ENCODE data around the gene ANKRD33B.

ANKRD33B gene

DNA sequence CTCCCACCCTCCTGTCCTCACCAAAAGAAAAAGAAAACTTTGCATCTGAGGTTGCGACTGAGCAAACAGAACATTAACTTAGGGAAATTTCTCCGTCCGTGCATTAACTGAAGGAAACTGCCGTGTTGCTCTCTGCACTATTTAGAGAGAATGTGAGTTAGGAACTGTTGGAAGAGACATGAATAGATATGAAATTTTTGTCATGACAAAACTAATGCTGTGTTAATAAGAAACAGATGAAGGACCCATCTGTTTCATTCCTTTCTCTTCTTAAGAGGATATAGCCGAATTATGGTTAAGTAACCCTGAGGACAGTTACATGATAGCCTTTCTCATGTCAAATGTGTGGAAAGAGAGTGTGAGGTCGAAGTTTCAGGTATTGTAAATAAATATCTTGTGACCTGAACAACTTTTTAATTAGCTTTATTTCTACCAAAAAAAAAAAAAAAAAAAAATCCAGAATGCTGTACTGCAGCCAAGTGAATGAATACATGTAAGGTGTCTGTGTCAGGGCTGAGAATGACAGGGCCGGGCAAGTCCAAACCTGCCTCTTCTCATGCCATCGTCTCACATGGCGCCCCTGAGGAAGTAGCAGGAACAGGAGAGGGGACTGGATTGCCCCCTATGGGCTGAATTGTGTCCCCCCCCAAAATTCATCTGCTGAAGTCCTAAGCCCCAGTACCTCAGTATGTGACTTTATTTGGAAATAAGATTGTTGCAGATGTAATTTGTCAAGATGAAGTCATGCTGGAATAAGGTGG is 35.6 kb upstream of the ANKRD33B start:
- Histone ChIP-seq H3K9ac (ENCODE audit: low read depth, low read length) (no peak overlapping the region), H3K27me3 (ENCODE audit: insufficient read depth, low read length) (peaks cover 6% of the 10 kb centered on the region; the same call in 1 of the 2 replicates), H3K27ac (ENCODE audit: low read length) (no peak overlapping the region), H3K9me3 (ENCODE audit: insufficient read depth, low read depth, low read length) (no peaks in the 10 kb centered on the region), H3K36me3 (ENCODE audit: insufficient read depth, low read depth, low read length) (no peaks in the 10 kb centered on the region), H3K4me1 (ENCODE audit: insufficient read depth, low read length) (peaks cover 6% of the 10 kb centered on the region; the same call in 1 of the 2 replicates), H3K4me3 (ENCODE audit: low read length) (no peak overlapping the region)

DNA sequence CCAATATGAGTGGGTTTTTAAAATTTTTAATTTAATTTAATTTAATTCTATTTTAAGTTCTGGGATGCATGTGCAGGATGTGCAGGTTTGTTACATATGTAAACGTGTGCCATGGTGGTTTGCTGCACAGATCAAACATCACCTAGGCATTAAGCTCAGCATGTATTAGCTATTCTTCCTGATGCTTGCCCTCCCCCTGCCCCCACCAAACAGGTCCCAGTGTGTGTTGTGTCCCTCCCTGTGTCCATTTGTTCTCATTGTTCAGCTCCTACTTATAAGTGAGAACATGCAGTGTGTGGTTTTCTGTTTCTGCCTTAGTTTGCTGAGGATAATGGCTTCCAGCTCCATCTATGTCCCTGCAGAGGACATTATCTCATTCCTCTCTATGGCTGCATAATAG is 35.0 kb upstream of the ANKRD33B start:
- Histone ChIP-seq H3K27me3 (ENCODE audit: insufficient read depth, low read length) (peaks cover 6% of the 10 kb centered on the region; the same call in 1 of the 2 replicates), H3K4me1 (ENCODE audit: insufficient read depth, low read length) (peaks cover 6% of the 10 kb centered on the region; the same call in 1 of the 2 replicates), H3K9me3 (ENCODE audit: insufficient read depth, low read depth, low read length) (no peaks in the 10 kb centered on the region), H3K9ac (ENCODE audit: low read depth, low read length) (no peak overlapping the region), H3K36me3 (ENCODE audit: insufficient read depth, low read depth, low read length) (no peaks in the 10 kb centered on the region), H3K4me3 (ENCODE audit: low read length) (no peak overlapping the region), H3K27ac (ENCODE audit: low read length) (no peak overlapping the region)

DNA sequence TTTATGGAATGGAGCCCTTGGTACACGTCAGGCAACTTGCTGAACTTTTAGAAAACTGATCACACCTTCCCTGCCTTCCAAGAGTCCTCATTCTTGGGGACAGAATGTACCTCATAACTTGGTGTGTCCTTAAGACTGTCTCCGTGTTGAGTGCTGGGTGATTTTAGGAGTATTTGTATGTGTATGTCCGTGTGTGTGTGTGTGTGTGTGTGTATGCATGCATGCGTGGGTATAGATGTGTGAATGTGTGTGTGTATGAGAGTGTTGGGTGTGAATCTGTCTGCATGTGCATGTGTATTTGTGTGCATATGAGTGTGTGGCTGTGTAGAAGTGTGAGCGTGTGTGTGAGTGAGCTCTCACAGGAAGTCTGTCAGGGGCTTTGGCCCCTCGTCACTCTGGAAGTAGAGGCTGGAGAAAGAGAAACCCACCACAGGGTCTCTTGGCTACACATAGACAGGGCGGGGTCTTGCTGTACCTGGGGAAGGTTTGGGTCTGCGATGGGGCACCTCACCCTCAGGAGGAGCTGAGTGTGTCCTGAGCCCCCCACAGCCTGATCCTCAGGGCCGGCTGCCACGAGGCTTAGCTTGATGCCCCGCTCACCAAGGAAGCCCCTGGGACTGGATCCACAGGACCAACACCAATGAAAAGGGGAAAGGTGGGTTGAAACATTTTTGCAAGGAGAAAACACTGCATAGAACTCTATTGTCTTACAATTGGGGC is 33.1 kb upstream of the ANKRD33B start:
- H3K36me3 ChIP-seq (ENCODE audit: insufficient read depth, low read depth, low read length) = no peaks in the 10 kb centered on the region
- H3K9me3 ChIP-seq (ENCODE audit: insufficient read depth, low read depth, low read length) = no peaks in the 10 kb centered on the region
- no peak overlapping the region for H3K27ac ChIP-seq (ENCODE audit: low read length)
- peaks cover 3% of the 10 kb centered on the region; the same call in 1 of the 2 replicates for H3K4me1 ChIP-seq (ENCODE audit: insufficient read depth, low read length)
- H3K27me3 ChIP-seq (ENCODE audit: insufficient read depth, low read length) = peaks cover 6% of the 10 kb centered on the region; the same call in 1 of the 2 replicates
- no peak overlapping the region for H3K4me3 ChIP-seq (ENCODE audit: low read length)
- H3K9ac ChIP-seq (ENCODE audit: low read depth, low read length) = no peak overlapping the region

DNA sequence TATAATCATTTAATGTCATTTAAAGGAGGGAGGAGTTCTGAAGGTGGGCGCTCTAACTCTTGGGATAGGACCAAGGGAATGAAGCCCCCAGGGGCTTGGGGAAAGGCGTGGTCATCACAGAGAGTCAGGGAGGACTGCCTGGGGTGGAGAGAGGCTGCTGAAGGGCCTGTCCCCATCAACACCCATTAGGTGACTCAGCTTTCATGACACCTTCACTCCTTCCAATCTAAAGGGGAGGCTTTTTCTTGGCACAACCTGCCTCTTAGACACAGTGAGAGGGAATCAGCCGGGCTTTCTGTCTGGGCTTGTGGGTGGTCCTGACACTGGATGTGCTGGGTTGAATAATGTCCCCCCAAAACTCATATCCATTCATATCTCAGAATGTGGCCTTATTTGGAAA is 31.4 kb upstream of the ANKRD33B start:
- Histone ChIP-seq H3K9me3 (ENCODE audit: insufficient read depth, low read depth, low read length) (no peaks in the 10 kb centered on the region), H3K36me3 (ENCODE audit: insufficient read depth, low read depth, low read length) (no peaks in the 10 kb centered on the region), H3K27me3 (ENCODE audit: insufficient read depth, low read length) (peaks cover 6% of the 10 kb centered on the region), H3K27ac (ENCODE audit: low read length) (no peak overlapping the region), H3K9ac (ENCODE audit: low read depth, low read length) (no peak overlapping the region), H3K4me3 (ENCODE audit: low read length) (no peak overlapping the region), H3K4me1 (ENCODE audit: insufficient read depth, low read length) (peaks cover 7% of the 10 kb centered on the region)

DNA sequence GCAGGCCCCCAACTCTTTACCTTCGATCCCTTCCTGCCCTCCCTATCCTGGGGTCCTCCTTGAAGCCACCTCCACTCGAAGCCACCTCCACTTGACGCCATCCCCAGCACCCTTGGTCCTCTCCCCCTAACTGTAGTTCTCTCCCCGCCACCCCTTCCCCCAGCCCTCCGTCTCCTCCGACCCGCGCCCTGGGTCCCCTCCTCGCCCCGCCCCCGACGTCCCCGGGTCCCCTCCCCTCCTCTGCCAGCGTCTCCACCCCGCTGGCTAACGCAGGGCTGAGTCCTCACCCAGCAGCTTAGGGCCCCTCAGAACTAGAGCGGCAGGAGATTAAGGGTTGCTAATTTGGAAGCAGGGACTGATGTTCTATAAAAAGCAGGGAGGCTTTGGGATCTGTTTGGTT is 30.6 kb upstream of the ANKRD33B start:
- peaks cover 4% of the 10 kb centered on the region for H3K4me1 ChIP-seq (ENCODE audit: insufficient read depth, low read length)
- peaks cover 13% of the 10 kb centered on the region for H3K27me3 ChIP-seq (ENCODE audit: insufficient read depth, low read length)
- H3K27ac ChIP-seq (ENCODE audit: low read length) = no peak overlapping the region
- no peaks in the 10 kb centered on the region for H3K9me3 ChIP-seq (ENCODE audit: insufficient read depth, low read depth, low read length)
- peak overlapping the region; percentile 46; the same call in 1 of the 2 replicates for H3K4me3 ChIP-seq (ENCODE audit: low read length)
- no peaks in the 10 kb centered on the region for H3K36me3 ChIP-seq (ENCODE audit: insufficient read depth, low read depth, low read length)
- no peak overlapping the region for H3K9ac ChIP-seq (ENCODE audit: low read depth, low read length)

DNA sequence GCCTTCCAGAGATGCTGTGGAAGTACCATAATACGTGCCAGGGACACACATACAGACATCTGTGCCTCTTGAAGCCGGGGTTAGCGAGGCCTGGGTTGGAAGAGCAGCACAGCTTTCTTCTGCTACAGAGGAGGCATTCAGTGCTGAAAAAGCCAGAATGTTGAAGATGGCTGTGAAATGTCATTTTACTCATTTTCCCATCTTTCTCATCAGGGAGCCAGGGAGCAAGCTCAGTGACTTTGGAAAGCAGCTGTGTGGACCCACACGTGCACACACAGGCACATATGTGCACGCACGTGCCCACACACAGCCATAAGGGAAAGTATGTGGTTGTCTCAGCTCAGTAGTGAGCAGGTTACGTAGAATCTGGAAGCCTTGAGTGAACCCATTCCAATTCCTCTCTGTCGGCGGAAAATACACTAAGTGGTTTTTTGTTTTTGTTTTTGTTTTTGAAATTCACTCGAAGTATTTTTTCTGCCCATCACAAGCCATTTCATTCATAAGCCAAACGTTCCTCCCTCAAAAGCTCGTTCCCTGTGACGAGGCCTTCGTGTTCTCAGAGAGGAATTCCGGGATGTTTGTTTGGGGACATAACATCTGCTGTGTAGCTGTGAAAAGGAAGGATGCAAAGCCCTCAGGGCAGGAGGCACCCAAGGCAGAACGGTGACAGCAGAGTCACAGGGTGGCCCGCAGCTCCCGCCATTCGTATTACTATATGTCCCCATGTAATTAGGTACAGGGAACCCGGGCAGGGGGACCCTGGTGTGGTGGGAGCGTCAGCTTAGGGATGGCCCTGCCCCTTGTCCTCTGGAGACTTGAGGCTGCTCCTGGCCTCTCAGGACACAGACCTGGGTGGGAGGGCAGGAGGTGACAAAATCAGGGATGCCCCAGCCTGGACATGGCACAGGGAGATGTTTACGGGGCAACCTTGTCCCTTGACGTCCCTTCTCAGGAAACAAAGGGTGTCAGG is 29.0 kb upstream of the ANKRD33B start:
- Histone ChIP-seq H3K9me3 (ENCODE audit: insufficient read depth, low read depth, low read length) (no peaks in the 10 kb centered on the region), H3K27ac (ENCODE audit: low read length) (no peak overlapping the region), H3K4me1 (ENCODE audit: insufficient read depth, low read length) (peaks cover 4% of the 10 kb centered on the region), H3K9ac (ENCODE audit: low read depth, low read length) (no peak overlapping the region), H3K27me3 (ENCODE audit: insufficient read depth, low read length) (peaks cover 13% of the 10 kb centered on the region), H3K4me3 (ENCODE audit: low read length) (no peak overlapping the region), H3K36me3 (ENCODE audit: insufficient read depth, low read depth, low read length) (no peaks in the 10 kb centered on the region)

DNA sequence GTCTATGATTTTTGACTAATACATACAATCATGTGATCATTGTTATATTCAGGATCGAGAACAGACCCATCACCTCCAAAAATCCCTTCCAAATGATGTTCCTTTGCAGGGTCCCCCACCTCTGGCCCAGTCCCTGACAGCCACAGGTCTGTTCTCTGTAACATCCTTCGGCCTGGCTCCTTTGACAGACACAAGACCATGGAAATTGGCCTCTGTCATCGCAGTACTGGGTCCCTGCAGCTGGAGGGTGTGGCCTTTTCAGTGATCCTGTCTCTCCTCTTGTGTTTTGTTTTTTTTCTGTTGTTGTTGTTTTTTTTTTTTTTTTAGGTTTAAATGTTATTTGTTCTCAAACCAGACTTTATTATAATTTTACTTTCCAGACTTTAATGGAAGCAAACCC is 27.4 kb upstream of the ANKRD33B start:
- Histone ChIP-seq H3K4me3 (ENCODE audit: low read length) (no peak overlapping the region), H3K27me3 (ENCODE audit: insufficient read depth, low read length) (peaks cover 13% of the 10 kb centered on the region), H3K4me1 (ENCODE audit: insufficient read depth, low read length) (peaks cover 4% of the 10 kb centered on the region), H3K9ac (ENCODE audit: low read depth, low read length) (no peak overlapping the region), H3K9me3 (ENCODE audit: insufficient read depth, low read depth, low read length) (no peaks in the 10 kb centered on the region), H3K36me3 (ENCODE audit: insufficient read depth, low read depth, low read length) (no peaks in the 10 kb centered on the region), H3K27ac (ENCODE audit: low read length) (no peak overlapping the region)

DNA sequence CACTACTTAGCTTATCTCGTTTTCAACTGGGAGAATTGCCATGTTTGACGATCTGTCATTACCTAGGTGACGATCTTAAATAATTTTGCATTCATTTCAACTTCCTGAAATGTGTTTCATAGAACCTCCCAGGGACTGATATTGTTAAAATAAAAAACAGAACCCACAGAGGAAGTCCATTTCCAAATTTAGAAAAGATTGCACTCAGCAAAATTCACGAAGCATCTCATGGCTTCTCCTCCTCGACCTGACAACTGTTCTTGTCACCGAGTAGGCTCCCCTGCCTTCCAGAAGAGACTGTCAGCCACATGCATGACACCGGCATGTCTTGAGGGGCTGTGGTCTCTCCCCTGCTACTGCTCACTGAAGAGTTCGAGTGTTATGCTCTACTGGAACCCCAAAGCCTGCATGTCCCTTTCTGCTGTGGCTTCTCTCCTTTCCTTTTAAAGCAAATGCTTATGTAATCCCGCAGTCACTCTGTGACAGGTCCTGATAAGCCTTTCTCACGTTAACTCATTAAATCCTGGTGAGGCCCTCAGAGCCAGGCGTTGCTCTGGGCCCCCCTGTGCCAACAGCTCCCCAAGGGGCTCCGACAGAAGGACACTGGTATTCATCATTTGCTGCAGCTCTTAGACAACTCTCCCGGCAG is 26.8 kb upstream of the ANKRD33B start:
- Histone ChIP-seq H3K27me3 (ENCODE audit: insufficient read depth, low read length) (peaks cover 13% of the 10 kb centered on the region), H3K9me3 (ENCODE audit: insufficient read depth, low read depth, low read length) (no peaks in the 10 kb centered on the region), H3K4me3 (ENCODE audit: low read length) (no peak overlapping the region), H3K9ac (ENCODE audit: low read depth, low read length) (no peak overlapping the region), H3K4me1 (ENCODE audit: insufficient read depth, low read length) (peaks cover 4% of the 10 kb centered on the region), H3K36me3 (ENCODE audit: insufficient read depth, low read depth, low read length) (no peaks in the 10 kb centered on the region), H3K27ac (ENCODE audit: low read length) (no peak overlapping the region)

DNA sequence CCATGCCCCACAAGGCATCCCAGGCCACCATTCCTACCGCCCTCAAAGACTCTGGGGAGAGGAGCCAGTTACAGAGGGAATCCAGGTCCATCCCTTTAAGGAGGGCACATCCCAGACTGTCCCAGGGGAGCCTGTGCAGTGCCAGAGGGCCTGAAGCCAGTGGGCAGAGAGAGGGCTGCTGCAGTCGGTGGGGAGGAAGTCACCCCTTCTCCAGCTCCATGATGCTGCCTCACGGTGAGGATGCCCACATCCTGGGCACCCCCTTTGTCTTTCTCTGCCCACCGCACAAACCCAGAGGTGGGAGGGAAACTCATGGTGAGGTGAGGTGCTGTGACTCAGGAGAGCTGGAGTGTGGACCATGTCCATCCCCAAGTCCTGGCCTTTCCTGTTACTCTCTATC is 26.2 kb upstream of the ANKRD33B start:
- H3K9ac ChIP-seq (ENCODE audit: low read depth, low read length) = no peak overlapping the region
- no peak overlapping the region for H3K4me3 ChIP-seq (ENCODE audit: low read length)
- H3K36me3 ChIP-seq (ENCODE audit: insufficient read depth, low read depth, low read length) = no peaks in the 10 kb centered on the region
- H3K4me1 ChIP-seq (ENCODE audit: insufficient read depth, low read length) = peaks cover 4% of the 10 kb centered on the region
- no peaks in the 10 kb centered on the region for H3K9me3 ChIP-seq (ENCODE audit: insufficient read depth, low read depth, low read length)
- H3K27ac ChIP-seq (ENCODE audit: low read length) = no peak overlapping the region
- H3K27me3 ChIP-seq (ENCODE audit: insufficient read depth, low read length) = peaks cover 11% of the 10 kb centered on the region

DNA sequence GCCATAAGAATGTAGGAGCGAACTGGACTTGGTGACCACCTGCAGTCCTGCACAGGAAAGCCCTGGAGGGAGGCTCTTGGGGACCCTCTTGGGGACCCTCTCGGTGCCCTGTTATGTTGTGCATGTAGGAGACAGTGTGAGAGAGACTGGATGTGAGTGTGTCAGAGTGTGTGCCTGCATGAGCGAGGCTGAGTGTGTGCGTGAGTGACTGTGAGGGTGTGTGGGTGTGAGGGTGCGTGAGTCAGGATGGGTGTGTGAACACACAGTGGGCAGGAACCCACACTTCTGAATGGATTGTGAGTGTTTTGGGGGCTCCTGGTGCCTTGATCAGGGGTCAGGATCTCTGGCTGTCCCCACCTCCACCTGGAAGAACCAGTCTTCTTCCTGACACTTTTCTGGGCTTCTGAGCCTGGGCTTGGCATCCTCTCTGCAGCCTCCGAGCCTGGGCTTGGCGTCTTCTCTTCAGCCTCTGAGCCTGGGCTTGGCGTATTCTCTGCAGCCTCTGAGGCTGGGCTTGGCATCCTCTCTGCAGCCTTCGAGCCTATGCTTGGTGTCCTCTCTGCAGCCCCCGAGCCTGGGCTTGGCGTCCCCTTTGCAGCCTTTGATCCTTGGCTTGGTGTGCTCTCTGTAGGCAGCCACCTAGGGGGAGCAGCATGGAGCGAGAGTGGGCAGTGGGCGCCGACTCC is 25.6 kb upstream of the ANKRD33B start:
- Histone ChIP-seq H3K9ac (ENCODE audit: low read depth, low read length) (no peak overlapping the region), H3K27ac (ENCODE audit: low read length) (no peak overlapping the region), H3K4me3 (ENCODE audit: low read length) (no peak overlapping the region), H3K4me1 (ENCODE audit: insufficient read depth, low read length) (peaks cover 4% of the 10 kb centered on the region; the same call in 1 of the 2 replicates), H3K9me3 (ENCODE audit: insufficient read depth, low read depth, low read length) (no peaks in the 10 kb centered on the region), H3K27me3 (ENCODE audit: insufficient read depth, low read length) (peaks cover 7% of the 10 kb centered on the region; the same call in 1 of the 2 replicates), H3K36me3 (ENCODE audit: insufficient read depth, low read depth, low read length) (no peaks in the 10 kb centered on the region)

Data from iPS-20b (cell line).